ENCODE measurements around the gene STK31.

DNA sequence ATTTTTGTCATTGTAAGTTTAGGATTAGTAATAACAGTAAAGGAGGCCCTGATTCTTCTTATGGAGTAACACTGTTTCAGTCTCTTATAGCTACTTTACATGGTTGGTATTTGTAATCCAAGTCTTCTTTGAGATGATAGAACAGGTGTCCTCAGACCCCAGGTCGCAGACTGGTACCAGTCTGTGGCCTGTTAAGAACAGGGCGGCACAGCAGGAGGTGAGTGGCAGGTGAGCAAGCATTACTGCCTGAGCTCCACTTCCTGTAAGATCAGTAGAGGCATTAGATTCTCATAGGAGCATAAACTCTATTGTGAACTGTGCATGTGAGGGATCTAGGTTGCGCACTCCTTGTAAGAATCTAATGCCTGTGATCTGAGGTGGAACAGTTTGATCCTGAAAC is 77.3 kb downstream of the STK31 start:
- TF ChIP-seq, protein P1, sequence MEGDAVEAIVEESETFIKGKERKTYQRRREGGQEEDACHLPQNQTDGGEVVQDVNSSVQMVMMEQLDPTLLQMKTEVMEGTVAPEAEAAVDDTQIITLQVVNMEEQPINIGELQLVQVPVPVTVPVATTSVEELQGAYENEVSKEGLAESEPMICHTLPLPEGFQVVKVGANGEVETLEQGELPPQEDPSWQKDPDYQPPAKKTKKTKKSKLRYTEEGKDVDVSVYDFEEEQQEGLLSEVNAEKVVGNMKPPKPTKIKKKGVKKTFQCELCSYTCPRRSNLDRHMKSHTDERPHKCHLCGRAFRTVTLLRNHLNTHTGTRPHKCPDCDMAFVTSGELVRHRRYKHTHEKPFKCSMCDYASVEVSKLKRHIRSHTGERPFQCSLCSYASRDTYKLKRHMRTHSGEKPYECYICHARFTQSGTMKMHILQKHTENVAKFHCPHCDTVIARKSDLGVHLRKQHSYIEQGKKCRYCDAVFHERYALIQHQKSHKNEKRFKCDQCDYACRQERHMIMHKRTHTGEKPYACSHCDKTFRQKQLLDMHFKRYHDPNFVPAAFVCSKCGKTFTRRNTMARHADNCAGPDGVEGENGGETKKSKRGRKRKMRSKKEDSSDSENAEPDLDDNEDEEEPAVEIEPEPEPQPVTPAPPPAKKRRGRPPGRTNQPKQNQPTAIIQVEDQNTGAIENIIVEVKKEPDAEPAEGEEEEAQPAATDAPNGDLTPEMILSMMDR (IDR thresholded peaks at IDR 0.05): no peak
- no peak for TF ChIP-seq EZH2 (IDR thresholded peaks at IDR 0.05; ENCODE audit: borderline replicate concordance, insufficient read depth, low read depth, low read length, poor library complexity, severe bottlenecking)
